ENCODE data around the gene CPNE5. TPM values are rescaled to one million over a fixed set of nuclear protein-coding genes. Genes with fewer than 3 reads are reported as not detected.
A peak's percentile ranks its signal among the peaks of the same experiment; 100 is the strongest.

CPNE5 gene
- total RNA-seq (2014; rRNA removed) (0.29 TPM in 1 of 2 replicates, not detected in the other), Bru-seq, nascent RNA (percentile 12 among the genes with signal in this experiment), BruChase-seq, experiment 1, labeled RNA remaining after a 6-hour chase (percentile 15 among the genes with signal in this experiment), BruChase-seq, experiment 2, labeled RNA remaining after a 2-hour chase (percentile 21 among the genes with signal in this experiment)
- long read RNA-seq, partial matches to known transcripts: 0 of 1 reads
- long read RNA-seq, other reads (novel, unspliced or antisense): 1 of 1 reads

GRCh38 chr6:36838896-36839748 lies at the start of gene CPNE5:
TSS of gene CPNE5 (minus strand) at chr6:36839444. CDS start at chr6:36839377, 67 bp downstream.
- no TSS peak for BruUV-seq (replicated peaks)
- Histone ChIP-seq H3K36me3 (ENCODE audit: low read depth, low read length) (no peaks in the 10 kb centered on the region), H3K79me2 (ENCODE audit: low read length) (no peaks in the 10 kb centered on the region), H3K4me1 (ENCODE audit: insufficient read depth, low read length) (peaks cover 5% of the 10 kb centered on the region; the same call in 1 of the 2 replicates), H3K27ac (ENCODE audit: low read length) (no peak within 1 kb of the TSS), H3K4me2 (ENCODE audit: low read length) (peak within 1 kb of the TSS; percentile 74), H3K27me3 (ENCODE audit: low read length) (peaks cover 21% of the 10 kb centered on the region), H3K9me2 (replicated peaks; ENCODE audit: low read length) (no peaks in the 10 kb centered on the region), H3F3A (ENCODE audit: low read length, unreplicated experiment) (no peaks in the 10 kb centered on the region), H3K9me3 (ENCODE audit: low read length) (no peaks in the 10 kb centered on the region), H3K9ac (ENCODE audit: low read length) (no peak within 1 kb of the TSS), H4K20me1 (ENCODE audit: low read length) (no peaks in the 10 kb centered on the region), H2AFZ (ENCODE audit: low read length) (peak within 1 kb of the TSS; percentile 61), H3K4me3 (ENCODE audit: low read length) (peak within 1 kb of the TSS; percentile 59)
- ChIA-PET CTCF (no interaction called here), POLR2A (ENCODE audit: unreplicated experiment) (no interaction called here)
- intact Hi-C loops (cut with micrococcal nuclease): no loop called here
- DNase-seq (no peak), ATAC-seq (no peak)
- TF ChIP-seq EZH2 (IDR thresholded peaks at IDR 0.05; ENCODE audit: low read length, unreplicated experiment) (no peak), EZH2phosphoT487 (IDR thresholded peaks at IDR 0.05; ENCODE audit: borderline replicate concordance, low read length) (no peak), CTCF (conservative IDR thresholded peaks at IDR 0.05; ENCODE audit: low read depth, low read length) (no peak)

GRCh38 chr6:36888115-36888643 lies 48.9 kb upstream of the CPNE5 start:
- H3K4me3 ChIP-seq (ENCODE audit: low read length): no peak overlapping the region
- no peaks in the 10 kb centered on the region for H3K9me3 ChIP-seq (ENCODE audit: low read length)
- no peaks in the 10 kb centered on the region for H3K9me2 ChIP-seq (replicated peaks; ENCODE audit: low read length)
- H3K4me2 ChIP-seq (ENCODE audit: low read length): no peak overlapping the region
- DNase-seq (no peak), ATAC-seq (no peak)
- peaks cover 11% of the 10 kb centered on the region for H3K4me1 ChIP-seq (ENCODE audit: insufficient read depth, low read length)
- no peak overlapping the region for H2AFZ ChIP-seq (ENCODE audit: low read length)
- H3K36me3 ChIP-seq (ENCODE audit: low read depth, low read length): no peaks in the 10 kb centered on the region
- no peak overlapping the region for H3K9ac ChIP-seq (ENCODE audit: low read length)
- TF ChIP-seq EZH2 (IDR thresholded peaks at IDR 0.05; ENCODE audit: low read length, unreplicated experiment) (no peak), EZH2phosphoT487 (IDR thresholded peaks at IDR 0.05; ENCODE audit: borderline replicate concordance, low read length) (no peak), CTCF (conservative IDR thresholded peaks at IDR 0.05; ENCODE audit: low read depth, low read length) (no peak)
- H3K79me2 ChIP-seq (ENCODE audit: low read length): peaks cover 27% of the 10 kb centered on the region
- ChIA-PET CTCF (interaction anchor here (0.6 kb wide), 1 partner anchor 26 kb away, joined by 3 read pairs; no protein-coding TSS in a partner anchor), POLR2A (ENCODE audit: unreplicated experiment) (no interaction called here)
- no peaks in the 10 kb centered on the region for H4K20me1 ChIP-seq (ENCODE audit: low read length)
- intact Hi-C loops (cut with micrococcal nuclease): loop anchor here (10.0 kb wide), 2 partner anchors 97 to 317 kb away; partner anchors contain the start of gene MTCH1
- BruUV-seq (replicated peaks): no TSS peak
- H3K27me3 ChIP-seq (ENCODE audit: low read length): no peaks in the 10 kb centered on the region
- no peak overlapping the region for H3K27ac ChIP-seq (ENCODE audit: low read length)
- no peaks in the 10 kb centered on the region for H3F3A ChIP-seq (ENCODE audit: low read length, unreplicated experiment)
